HG03521 (cell line): ENCODE data around the gene SOX10.

Experiments used
- ATAC-seq: cut with Tn5 transposase; IDR thresholded peaks from one replicate; pipeline ENCODE4 v1.9.1; 2021; ENCODE audit warnings: mild to moderate bottlenecking, moderate library complexity; ENCODE audit not compliant: unreplicated experiment

SOX10 gene

GRCh38 chr22:37931893-37932389 lies 52.4 kb downstream of the SOX10 start:
- ATAC-seq = no peak

- ATAC-seq = no peak
These were observed 53.4 kb downstream of the SOX10 start for GRCh38 chr22:37930952-37931440.

GRCh38 chr22:37930270-37930951 lies 53.9 kb downstream of the SOX10 start:
- no peak for ATAC-seq

DNA sequence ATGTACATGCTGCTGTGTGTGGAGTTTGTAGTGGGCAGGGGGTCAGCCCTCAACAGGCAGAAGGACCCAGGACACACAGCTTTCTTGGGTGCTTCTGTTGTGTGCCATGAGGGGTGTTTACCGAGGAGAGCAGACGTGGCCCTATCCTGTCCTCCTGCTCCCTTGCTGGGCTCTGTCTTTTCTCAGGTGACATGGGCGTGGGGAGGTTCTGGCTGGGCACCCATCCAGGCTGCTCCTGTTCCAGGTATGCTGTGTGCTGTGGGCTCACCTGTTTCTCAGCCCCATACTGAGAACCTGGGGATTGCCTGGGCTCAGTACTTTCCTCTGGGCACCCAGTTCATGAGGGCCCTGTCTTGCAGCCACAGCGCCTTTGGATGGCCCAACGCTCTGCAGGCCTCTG lies 55.0 kb downstream of the SOX10 start:
- no peak for ATAC-seq

DNA sequence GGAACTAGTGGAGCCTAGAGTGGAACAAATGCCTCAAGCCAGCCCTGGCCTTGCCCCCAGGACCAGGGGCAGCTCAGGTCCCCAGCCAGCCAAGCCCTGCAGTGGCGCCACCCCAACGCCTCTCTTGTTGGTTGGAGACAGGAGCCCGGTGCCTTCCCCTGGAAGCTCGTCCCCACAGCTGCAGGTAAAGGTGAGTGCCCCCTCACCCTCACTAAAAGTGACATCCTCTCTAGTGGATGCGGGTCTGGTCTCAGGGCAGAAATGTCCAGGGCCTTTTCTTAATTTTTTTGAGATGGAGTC lies 56.8 kb downstream of the SOX10 start:
- ATAC-seq = no peak

DNA sequence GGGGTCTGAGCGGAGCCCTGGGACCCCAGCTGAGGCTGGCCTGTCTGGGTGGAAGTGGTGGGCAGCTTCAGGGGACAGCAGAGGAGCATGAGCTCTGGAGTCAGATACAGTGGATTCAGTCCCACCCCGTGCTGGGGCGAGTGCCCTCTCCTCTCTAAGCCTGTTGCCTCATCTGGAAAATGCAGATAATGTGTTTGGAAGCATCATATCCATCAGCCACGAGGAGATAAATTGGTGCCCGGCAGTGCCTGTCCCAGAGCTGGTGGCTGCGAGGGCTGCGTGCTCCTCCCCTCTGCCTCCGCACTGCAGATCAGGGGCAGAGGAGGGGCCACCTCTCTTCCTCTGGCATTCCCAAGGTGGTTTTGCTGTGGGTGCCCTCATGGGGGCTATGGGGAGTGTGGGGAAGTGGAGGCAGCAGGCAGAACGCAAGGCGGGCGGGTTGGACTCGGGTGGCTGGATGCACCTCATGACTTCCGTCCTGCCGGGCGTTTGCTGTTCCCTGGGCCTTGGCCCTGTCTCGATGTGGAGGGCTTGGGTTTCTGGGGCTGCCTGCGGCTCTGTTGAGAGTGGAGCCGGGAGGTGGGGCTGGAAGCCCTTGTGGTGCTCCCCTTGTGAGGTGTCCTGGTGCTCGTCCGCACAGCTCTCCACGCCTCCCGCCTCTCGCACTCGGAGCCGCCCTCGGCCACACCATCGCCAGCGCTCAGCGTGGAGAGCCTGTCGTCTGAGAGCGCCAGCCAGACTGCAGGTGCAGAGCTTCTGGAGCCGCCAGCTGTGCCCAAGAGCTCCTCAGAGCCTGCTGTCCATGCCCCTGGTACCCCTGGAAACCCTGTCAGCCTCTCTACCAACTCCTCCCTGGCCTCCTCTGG lies 57.4 kb downstream of the SOX10 start:
- ATAC-seq = no peak

GRCh38 chr22:37926358-37926757 lies 58.0 kb downstream of the SOX10 start:
- no peak for ATAC-seq

GRCh38 chr22:37925767-37926166 lies 58.6 kb downstream of the SOX10 start:
- ATAC-seq = no peak

DNA sequence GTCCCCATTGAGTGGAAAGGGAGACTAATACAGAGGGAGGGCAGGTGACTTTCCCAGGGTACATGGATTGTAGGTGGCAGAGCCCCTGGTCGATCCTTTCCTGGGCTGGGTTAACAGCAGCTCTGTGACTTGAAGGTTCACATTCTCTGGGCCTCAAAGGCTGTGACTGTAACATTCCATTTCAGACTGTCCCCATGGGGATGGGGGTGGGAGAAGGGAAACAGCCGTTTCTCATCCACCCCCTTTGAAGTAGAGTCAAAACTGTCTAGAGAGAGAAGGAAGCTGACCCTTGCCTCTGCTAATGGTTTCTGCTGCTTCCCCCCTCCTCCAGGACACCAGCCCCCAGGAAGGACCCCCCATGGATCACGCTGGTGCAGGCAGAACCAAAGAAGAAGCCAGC lies 59.0 kb downstream of the SOX10 start:
- no peak for ATAC-seq

DNA sequence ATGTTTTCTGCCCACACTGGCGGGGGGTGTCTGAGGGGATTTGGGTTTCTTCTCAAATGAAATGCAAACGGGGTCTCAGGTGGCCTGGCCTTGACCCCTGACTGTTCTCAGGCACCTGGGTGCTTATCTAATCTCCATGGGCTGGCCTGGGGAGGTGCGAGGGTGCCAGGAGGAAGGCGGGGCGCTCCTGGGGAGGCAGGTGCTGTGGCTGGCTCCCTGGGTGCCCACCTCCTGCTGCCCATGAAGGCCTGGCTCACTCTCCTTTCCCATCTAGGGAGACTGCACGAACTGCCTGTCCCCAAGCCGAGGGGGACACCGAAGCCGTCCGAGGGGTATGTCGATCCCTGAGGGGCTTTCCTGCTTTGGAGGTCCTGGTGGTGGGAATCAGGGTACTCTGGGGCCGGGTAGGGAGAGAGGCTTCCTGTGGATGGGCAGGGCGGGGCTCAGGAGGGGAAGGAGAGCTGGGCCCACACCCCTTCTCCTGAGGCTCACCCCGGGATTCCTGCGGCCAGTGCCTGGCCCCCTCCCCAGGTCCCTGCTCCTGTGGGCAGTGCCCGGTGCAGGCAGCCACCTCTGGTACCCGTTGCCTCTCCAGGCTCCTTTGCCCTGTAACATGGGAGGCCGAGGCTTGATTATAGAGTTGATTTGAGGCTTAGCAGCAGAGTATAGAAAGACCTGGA lies 59.8 kb downstream of the SOX10 start:
- no peak for ATAC-seq

GRCh38 chr22:37923927-37924326 lies 60.4 kb downstream of the SOX10 start:
- ATAC-seq = no peak
